GM12878 (cell line): ENCODE results near the gene MBD6. TPM values are rescaled to one million over a fixed set of nuclear protein-coding genes. Genes with fewer than 3 reads are reported as not detected.

Source experiments
- ATAC-seq: fragments of 200-7000 bp; cut with Tn5 transposase; 3 replicates; pipeline ENCODE4 v1.9.1; 2020; ENCODE audit warnings: mild to moderate bottlenecking, moderate library complexity
- BruUV-seq: library from RNA; stranded (reverse); fragments of 400-500 nt; replicated peaks from 2 replicates; lab custom pipeline; 2021; lab: Mats Ljungman, UMichigan
- CTCF ChIA-PET: fragments of 300-600 bp; sonication (Branson Sonifier 250); formaldehyde crosslinking; extraction: SDS; loops from one replicate; lab custom pipeline; 2021; ENCODE audit warnings: inconsistent platforms; lab: Yijun Ruan, JAX
- POLR2A ChIA-PET: fragments of 350-600 bp; formaldehyde crosslinking; extraction: SDS; loops from one replicate; lab custom pipeline; 2021; ENCODE audit warnings: inconsistent platforms; lab: Charles Lee
- RAD21 ChIA-PET: fragments of 300-600 bp; sonication (Branson Sonifier 250); formaldehyde crosslinking; loops from one replicate; lab custom pipeline; 2023; ENCODE audit warnings: antibody characterized with exemption; ENCODE audit not compliant: unreplicated experiment; lab: Charles Lee
- SMC1A ChIA-PET: fragments of 300-600 bp; sonication (Branson Sonifier 250); formaldehyde crosslinking; loops from one replicate; lab custom pipeline; 2023; ENCODE audit not compliant: unreplicated experiment, uncharacterized antibody; lab: Charles Lee
- DNase-seq: peaks from one replicate; pipeline ENCODE4 v3.0.0-alpha.2; 2011; ENCODE audit warnings: low read depth, low spot score
- FAIRE-seq: peaks from 3 replicates; lab custom pipeline; 2011; peaks lifted over from hg19 to GRCh38; lab: Jason Lieb, UNC
- H2AFZ ChIP-seq: 2 replicates; pipeline ENCODE4 v1.6.0; 2011; ENCODE audit warnings: low read depth, low read length, control low read depth; ENCODE audit not compliant: control insufficient read depth
- H3K27ac ChIP-seq: 2 replicates; pipeline ENCODE4 v1.5.1; 2011; ENCODE audit warnings: control low read depth; ENCODE audit not compliant: control insufficient read depth, insufficient read depth
- H3K27me3 ChIP-seq, 2 experiments: replicated peaks in 1 of 2; 2 replicates each; pipeline versions ENCODE4 v1.6.0 to v1.6.1; 2011; ENCODE audit warnings: low read length in 1 of 2; ENCODE audit not compliant: control insufficient read depth in 2 of 2, insufficient read depth in 2 of 2
- H3K36me3 ChIP-seq, 2 experiments: 2 replicates each; pipeline ENCODE4 v1.5.1; 2011; ENCODE audit warnings: low read length in 1 of 2; ENCODE audit not compliant: control insufficient read depth in 2 of 2, insufficient read depth in 2 of 2
- H3K4me1 ChIP-seq: 2 replicates; pipeline ENCODE4 v1.6.1; 2011; ENCODE audit warnings: mild to moderate bottlenecking, low read length, moderate library complexity, mixed read lengths; ENCODE audit not compliant: control insufficient read depth, insufficient read depth
- H3K4me2 ChIP-seq: 2 replicates; pipeline ENCODE4 v1.6.0; 2011; ENCODE audit warnings: control low read depth; ENCODE audit not compliant: control insufficient read depth, insufficient read depth
- H3K4me3 ChIP-seq: fragments of 200-600 bp; sonication (generic); 2 replicates; pipeline ENCODE4 v1.5.1; 2016
- H3K79me2 ChIP-seq: 2 replicates; pipeline ENCODE4 v1.6.0; 2011; ENCODE audit warnings: low read length; ENCODE audit not compliant: control insufficient read depth, insufficient read depth
- H3K9ac ChIP-seq: 2 replicates; pipeline ENCODE4 v1.8.0; 2011; ENCODE audit warnings: low read length, control low read depth, mixed read lengths; ENCODE audit not compliant: control insufficient read depth, insufficient read depth
- H3K9me3 ChIP-seq: replicated peaks from 3 replicates; pipeline ENCODE4 v1.5.1; 2011; ENCODE audit warnings: mild to moderate bottlenecking, low read length; ENCODE audit not compliant: control insufficient read depth, insufficient read depth
- H4K20me1 ChIP-seq: 2 replicates; pipeline ENCODE4 v1.6.0; 2011; ENCODE audit not compliant: control insufficient read depth, insufficient read depth
- BMI1 ChIP-seq: fragments of 450-650 bp; IDR thresholded peaks from 2 replicates; pipeline ENCODE4 v1.6.1; 2016; ENCODE audit warnings: mild to moderate bottlenecking, moderate library complexity, borderline replicate concordance
- CEBPZ ChIP-seq: fragments of 150-350 bp; IDR thresholded peaks from 2 replicates; pipeline ENCODE4 v1.6.1; 2016; ENCODE audit warnings: low read depth, low read length
- EED ChIP-seq: sonication (generic); IDR thresholded peaks from 2 replicates; pipeline ENCODE4 v1.6.1; 2016; ENCODE audit warnings: antibody characterized with exemption, low read depth
- EGR1 ChIP-seq, 2 experiments: IDR thresholded peaks; 1 replicate in 1 of 2; 2 replicates in 1 of 2; pipeline ENCODE4 v1.6.1; 2011 to 2012; ENCODE audit warnings: low read depth in 2 of 2, low read length in 2 of 2, borderline replicate concordance in 1 of 2, mild to moderate bottlenecking in 1 of 2, moderate library complexity in 1 of 2
- EP300 ChIP-seq, 2 experiments: fragments of 150-350 bp in 1 of 2; IDR thresholded peaks; 2 replicates each; pipeline ENCODE4 v1.6.1; 2011 to 2012; ENCODE audit warnings: low read depth in 2 of 2, low read length in 2 of 2, borderline replicate concordance in 1 of 2, improper control_type of control experiment in 1 of 2, inconsistent platforms in 1 of 2; ENCODE audit not compliant: control insufficient read depth in 1 of 2
- FOXK2 ChIP-seq: fragments of 450-650 bp; IDR thresholded peaks from 2 replicates; pipeline ENCODE4 v1.6.1; 2017; ENCODE audit warnings: mild to moderate bottlenecking, moderate library complexity
- IRF3 ChIP-seq: fragments of 450-650 bp; IDR thresholded peaks from 2 replicates; pipeline ENCODE4 v1.6.1; 2014; ENCODE audit warnings: mild to moderate bottlenecking
- IRF4 ChIP-seq: IDR thresholded peaks from 2 replicates; pipeline ENCODE4 v1.6.1; 2011; ENCODE audit warnings: low read depth, low read length
- MAX ChIP-seq: IDR thresholded peaks from 2 replicates; pipeline ENCODE4 v1.6.1; 2012; ENCODE audit warnings: low read depth, low read length, improper control_type of control experiment
- NR2C2 ChIP-seq: IDR thresholded peaks from 2 replicates; pipeline ENCODE4 v1.6.1; 2011; ENCODE audit warnings: borderline replicate concordance, low read depth; ENCODE audit not compliant: control insufficient read depth, insufficient read length
- NR2F1 ChIP-seq: fragments of 450-650 bp; conservative IDR thresholded peaks from 2 replicates; pipeline ENCODE4 v1.6.1; 2017; ENCODE audit warnings: mild to moderate bottlenecking
- POU2F2 ChIP-seq: IDR thresholded peaks from 3 replicates; pipeline ENCODE4 v1.6.1; 2011; ENCODE audit warnings: low read depth, mild to moderate bottlenecking, low read length, borderline replicate concordance
- SPI1 ChIP-seq: IDR thresholded peaks from 2 replicates; pipeline ENCODE4 v1.6.1; 2011; ENCODE audit warnings: low read depth, mild to moderate bottlenecking, low read length, moderate library complexity, borderline replicate concordance; ENCODE audit not compliant: insufficient read depth
- STAT3 ChIP-seq: IDR thresholded peaks from 2 replicates; pipeline ENCODE4 v1.6.1; 2011; ENCODE audit warnings: low read depth, low read length, improper control_type of control experiment
- ZBTB33 ChIP-seq: fragments of 450-650 bp; IDR thresholded peaks from 2 replicates; pipeline ENCODE4 v1.6.1; 2017; ENCODE audit warnings: mild to moderate bottlenecking
- WGBS: methylation state at CpG from one replicate; pipeline ENCODE4 v1.1.6; 2016; ENCODE audit warnings: low lambda C conversion rate; ENCODE audit not compliant: insufficient replicate concordance, insufficient coverage; ENCODE audit errors: missing lambda C conversion rate; 5-methylcytosine and 5-hydroxymethylcytosine counted together
- in situ Hi-C: fragments of 300-500 bp; cut with MboI; formaldehyde crosslinking; loops from 9 replicates; pipeline ENCODE4 v1.14.3; 2018; ENCODE audit warnings: mixed read lengths
- intact Hi-C: fragments of 100-400 bp; cut with micrococcal nuclease; formaldehyde crosslinking; loops from one replicate; pipeline ENCODE4 v1.14.2; 2022; ENCODE audit not compliant: unreplicated experiment
- polyA plus RNA-seq, 11 experiments: library from polyadenylated mRNA; depleted of rRNA in 4 of 11; unstranded in 6 of 11; stranded (reverse) in 5 of 11; fragments of >200 nt; fragmentation: Nextera tagmentation in 4 of 11; fragmentation: Illumina TruSeq in 1 of 11; extraction: Ambion mirVana in 4 of 11; extraction: Trizol in 1 of 11; gene quantifications; 1 replicate in 1 of 11; 2 replicates in 10 of 11; pipeline versions ENCODE4 v1.2.1 to v1.2.3, GENCODE V29; 2011 to 2016; ENCODE audit warnings: inconsistent platforms in 2 of 11, missing spikeins in 2 of 11, low read depth in 1 of 11
- total RNA-seq, 4 experiments: library from RNA; depleted of rRNA in 3 of 4; stranded (reverse); fragments of >200 nt in 3 of 4; fragmentation: Illumina TruSeq in 1 of 4; extraction: Trizol in 1 of 4; gene quantifications; 2 replicates each; pipeline versions ENCODE4 v1.2.1 to v1.2.3, GENCODE V29; 2013 to 2021
- TF ChIP-seq, protein P1 (sequence below): fragments of 150-350 bp; IDR thresholded peaks from 2 replicates; pipeline ENCODE4 v1.6.1; 2014; ENCODE audit warnings: mild to moderate bottlenecking, low read depth, low read length

The MBD6 gene
- total and polyA plus RNA-seq, 10 of the 15 experiments (the other 5 are each of a cell fraction or from before 2014, with no cell fraction given) = 1.5 to 52.7 (median 6.8) TPM

- 100% methylated on average over 3 of the region's 3 CpGs for WGBS
- intact Hi-C loops = loop anchor here (10.0 kb wide), 1 partner anchor 281 kb away; the partner anchor contains the start of genes CDK4 and MARCHF9
- Histone ChIP-seq H4K20me1 (no peaks in the 10 kb centered on the region), H3K4me3 (no peak overlapping the region), H3K4me2 (no peak overlapping the region), H3K27me3 (no peaks in the 10 kb centered on the region), H2AFZ (no peak overlapping the region), H3K4me1 (peaks cover 10% of the 10 kb centered on the region), H3K36me3 (peaks cover 1 to 30% of the 10 kb centered on the region in 2 experiments), H3K9ac (no peak overlapping the region), H3K9me3 (no peaks in the 10 kb centered on the region), H3K79me2 (peaks cover 38% of the 10 kb centered on the region), H3K27ac (no peak overlapping the region)
- BruUV-seq = no TSS peak
- in situ Hi-C loops = no loop called here
- DNase-seq (no peak), ATAC-seq (no peak), FAIRE-seq (no peak)
- RAD21 ChIA-PET = no interaction called here
- SMC1A ChIA-PET = no interaction called here
- CTCF ChIA-PET = interaction anchor here (1.0 to 8.1 kb wide), 2 partner anchors 12 to 21 kb away, joined by 3 to 114 read pairs; partner anchors contain the start of gene GLI1
- POLR2A ChIA-PET = interaction anchor here (1.3 kb wide), 1 partner anchor 18 kb away, joined by 3 read pairs; the partner anchor contains the start of gene INHBE
- TF ChIP-seq CEBPZ = no peak
- no peak for TF ChIP-seq STAT3
- TF ChIP-seq MAX = no peak
- TF ChIP-seq IRF3 = no peak
- TF ChIP-seq BMI1 = no peak
- no peak for TF ChIP-seq POU2F2
- TF ChIP-seq NR2F1 = no peak
- TF ChIP-seq, protein P1, sequence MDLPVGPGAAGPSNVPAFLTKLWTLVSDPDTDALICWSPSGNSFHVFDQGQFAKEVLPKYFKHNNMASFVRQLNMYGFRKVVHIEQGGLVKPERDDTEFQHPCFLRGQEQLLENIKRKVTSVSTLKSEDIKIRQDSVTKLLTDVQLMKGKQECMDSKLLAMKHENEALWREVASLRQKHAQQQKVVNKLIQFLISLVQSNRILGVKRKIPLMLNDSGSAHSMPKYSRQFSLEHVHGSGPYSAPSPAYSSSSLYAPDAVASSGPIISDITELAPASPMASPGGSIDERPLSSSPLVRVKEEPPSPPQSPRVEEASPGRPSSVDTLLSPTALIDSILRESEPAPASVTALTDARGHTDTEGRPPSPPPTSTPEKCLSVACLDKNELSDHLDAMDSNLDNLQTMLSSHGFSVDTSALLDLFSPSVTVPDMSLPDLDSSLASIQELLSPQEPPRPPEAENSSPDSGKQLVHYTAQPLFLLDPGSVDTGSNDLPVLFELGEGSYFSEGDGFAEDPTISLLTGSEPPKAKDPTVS = no peak
- no peak for TF ChIP-seq EGR1 (IDR thresholded peaks at IDR 0.05; ENCODE audit: borderline replicate concordance in 1 of 2, low read depth in 2 of 2, low read length in 2 of 2)
- no peak for TF ChIP-seq EP300 (IDR thresholded peaks at IDR 0.05; ENCODE audit: borderline replicate concordance in 1 of 2, control insufficient read depth in 1 of 2, low read depth in 2 of 2, low read length in 2 of 2)
- no peak for TF ChIP-seq EED
- TF ChIP-seq ZBTB33 = no peak
- TF ChIP-seq NR2C2 = no peak
- TF ChIP-seq IRF4 = no peak
- no peak for TF ChIP-seq FOXK2
- TF ChIP-seq SPI1 = no peak
These were observed 49.2 kb upstream of the MBD6 start for GRCh38 chr12:57473392-57473791.
